Endothelial cell of umbilical vein (primary cell): ENCODE measurements around the gene PLA2G15. TPM values are rescaled to one million over a fixed set of nuclear protein-coding genes. Genes with fewer than 3 reads are reported as not detected.

ENCODE experiments used
- BruUV-seq: library from RNA; stranded (reverse); fragments of 400-500 nt; replicated peaks from 2 replicates; lab custom pipeline; 2021; lab: Mats Ljungman, UMichigan
- CTCF ChIA-PET: fragments of 300-600, 350-600 bp; sonication (Branson Sonifier 250); formaldehyde crosslinking; loops from one replicate; lab custom pipeline; 2021; ENCODE audit warnings: antibody characterized with exemption, inconsistent platforms; lab: Charles Lee
- POLR2A ChIA-PET: fragments of 300-600, 350-600 bp; sonication (Branson Sonifier 250); formaldehyde crosslinking; loops from one replicate; lab custom pipeline; 2021; ENCODE audit warnings: antibody characterized with exemption, inconsistent platforms; lab: Charles Lee
- DNase-seq: peaks from one replicate; pipeline ENCODE4 v3.0.0-alpha.2; 2011; ENCODE audit warnings: low read depth, low spot score
- FAIRE-seq: peaks from 2 replicates; lab custom pipeline; 2011; peaks lifted over from hg19 to GRCh38; lab: Jason Lieb, UNC
- H2AFZ ChIP-seq: 2 replicates; pipeline ENCODE4 v1.6.0; 2012; ENCODE audit warnings: low read depth, low read length, control low read depth, inconsistent platforms
- H3K27ac ChIP-seq: 2 replicates; pipeline ENCODE4 v1.5.1; 2011; ENCODE audit warnings: low read depth, mild to moderate bottlenecking, control low read depth, low read length, moderate library complexity; ENCODE audit not compliant: insufficient read depth
- H3K27me3 ChIP-seq, 2 experiments: 2 replicates each; pipeline versions ENCODE4 v1.6.0 to v1.6.1; 2011; ENCODE audit warnings: low read length in 2 of 2, mixed read lengths in 1 of 2; ENCODE audit not compliant: control insufficient read depth in 2 of 2, insufficient read depth in 2 of 2
- H3K36me3 ChIP-seq, 2 experiments: 2 replicates in 1 of 2; 3 replicates in 1 of 2; pipeline ENCODE4 v1.5.1; 2011; ENCODE audit warnings: low read length in 2 of 2, mild to moderate bottlenecking in 1 of 2, moderate library complexity in 1 of 2; ENCODE audit not compliant: control insufficient read depth in 2 of 2, insufficient read depth in 2 of 2; ENCODE audit errors: extremely low read depth in 1 of 2
- H3K4me1 ChIP-seq: 3 replicates; pipeline ENCODE4 v1.5.1; 2011; ENCODE audit warnings: mild to moderate bottlenecking, low read length; ENCODE audit not compliant: control insufficient read depth, insufficient read depth; ENCODE audit errors: extremely low read depth
- H3K4me2 ChIP-seq: 2 replicates; pipeline ENCODE4 v1.6.1; 2011; ENCODE audit warnings: low read length, control low read depth, mixed read lengths; ENCODE audit not compliant: insufficient read depth
- H3K4me3 ChIP-seq, 3 experiments: fragments of 200-600 bp in 1 of 3; sonication (generic), shearing (Covaris generic) in 1 of 3; replicated peaks in 1 of 3; 2 replicates each; pipeline ENCODE4 v1.5.1; 2011 to 2016; ENCODE audit warnings: control low read depth in 3 of 3, low read length in 3 of 3, mild to moderate bottlenecking in 2 of 3, inconsistent platforms in 1 of 3, low read depth in 1 of 3, moderate library complexity in 1 of 3; ENCODE audit not compliant: insufficient read depth in 1 of 3
- H3K79me2 ChIP-seq: 2 replicates; pipeline ENCODE4 v1.6.0; 2012; ENCODE audit warnings: low read length, inconsistent platforms; ENCODE audit not compliant: control insufficient read depth, insufficient read depth
- H3K9ac ChIP-seq: replicated peaks from 2 replicates; pipeline ENCODE3; 2011; ENCODE audit warnings: low read length, control low read depth; ENCODE audit not compliant: insufficient read depth; ENCODE audit errors: extremely low read depth
- H3K9me1 ChIP-seq: replicated peaks from 3 replicates; pipeline ENCODE4 v1.6.0; 2011; ENCODE audit warnings: mild to moderate bottlenecking, low read length; ENCODE audit not compliant: control insufficient read depth, insufficient read depth; ENCODE audit errors: extremely low read depth
- H3K9me3 ChIP-seq: replicated peaks from 2 replicates; pipeline ENCODE4 v1.5.1; 2012; ENCODE audit warnings: low read length, inconsistent platforms; ENCODE audit not compliant: control insufficient read depth, insufficient read depth
- H4K20me1 ChIP-seq: replicated peaks from 2 replicates; pipeline ENCODE3; 2011; ENCODE audit warnings: mild to moderate bottlenecking, low read length; ENCODE audit not compliant: control insufficient read depth, insufficient read depth; ENCODE audit errors: extremely low read depth
- EZH2 ChIP-seq: IDR thresholded peaks from 2 replicates; pipeline ENCODE4 v1.6.1; 2012; ENCODE audit warnings: borderline replicate concordance, low read depth, mild to moderate bottlenecking, moderate library complexity, low read length, inconsistent platforms; ENCODE audit not compliant: severe bottlenecking
- FOS ChIP-seq: IDR thresholded peaks from 2 replicates; pipeline ENCODE4 v1.6.1; 2011; ENCODE audit warnings: mild to moderate bottlenecking, low read length, moderate library complexity, borderline replicate concordance; ENCODE audit not compliant: insufficient read depth
- GATA2 ChIP-seq: IDR thresholded peaks from 2 replicates; pipeline ENCODE4 v1.7.0; 2011; ENCODE audit warnings: low read depth, mild to moderate bottlenecking, moderate library complexity, mixed read lengths, low read length; ENCODE audit not compliant: insufficient read length, insufficient read depth
- JUN ChIP-seq: IDR thresholded peaks from 2 replicates; pipeline ENCODE4 v1.6.1; 2011; ENCODE audit warnings: borderline replicate concordance, low read depth; ENCODE audit not compliant: insufficient read length, insufficient read depth
- MYC ChIP-seq: IDR thresholded peaks from one replicate; pipeline ENCODE4 v1.6.1; 2011; ENCODE audit warnings: mild to moderate bottlenecking, low read depth, low read length
- POLR2A ChIP-seq: IDR thresholded peaks from 2 replicates; pipeline ENCODE4 v1.6.1; 2012; ENCODE audit warnings: low read depth, mild to moderate bottlenecking, control low read depth, low read length
- POLR2AphosphoS5 ChIP-seq: IDR thresholded peaks from 2 replicates; pipeline ENCODE4 v1.6.1; 2012; ENCODE audit warnings: low read depth, mild to moderate bottlenecking, control low read depth, low read length, moderate library complexity; ENCODE audit not compliant: insufficient read depth
- dilution Hi-C: fragments of 300-500 bp; cut with MboI; formaldehyde crosslinking; loops from one replicate; pipeline ENCODE4 v1.15.0; 2019; ENCODE audit warnings: low sequenced_read_pairs; ENCODE audit not compliant: extremely low pct_ligation_motif_present
- intact Hi-C: fragments of 100-400 bp; cut with micrococcal nuclease; formaldehyde crosslinking; loops from one replicate; pipeline ENCODE4 v1.10.0; 2022
- polyA plus RNA-seq, 4 experiments: library from polyadenylated mRNA; depleted of rRNA in 3 of 4; stranded (reverse) in 3 of 4; unstranded in 1 of 4; fragments of >200 nt; gene quantifications; 2 replicates each; pipeline versions ENCODE4 v1.2.1 to v1.2.3, GENCODE V29; 2011 to 2012; ENCODE audit warnings: missing spikeins in 1 of 4
- total RNA-seq: library from RNA; stranded (reverse); gene quantifications from 2 replicates; pipeline ENCODE4 v1.2.3, GENCODE V29; 2021
- TF ChIP-seq, protein P1 (sequence below): IDR thresholded peaks from 2 replicates; pipeline ENCODE4 v1.6.1; 2011; ENCODE audit not compliant: insufficient read depth, insufficient read length
- TF ChIP-seq, protein P2 (sequence below), 2 donors: IDR thresholded peaks; 1 replicate in 1 of 2; 2 replicates in 1 of 2; pipeline ENCODE4 v1.5.1; 2011; ENCODE audit warnings: low read length in 2 of 2, mild to moderate bottlenecking in 2 of 2, moderate library complexity in 2 of 2, control low read depth in 1 of 2, inconsistent platforms in 1 of 2, low read depth in 1 of 2; ENCODE audit not compliant: insufficient read depth in 1 of 2; ENCODE audit errors: extremely low read depth in 1 of 2

PLA2G15 gene
- total and polyA plus RNA-seq, 2 donors (not counting 3 experiments of a cell fraction or from before 2014, with no cell fraction given), result 24.3 to 41.8 TPM

DNA sequence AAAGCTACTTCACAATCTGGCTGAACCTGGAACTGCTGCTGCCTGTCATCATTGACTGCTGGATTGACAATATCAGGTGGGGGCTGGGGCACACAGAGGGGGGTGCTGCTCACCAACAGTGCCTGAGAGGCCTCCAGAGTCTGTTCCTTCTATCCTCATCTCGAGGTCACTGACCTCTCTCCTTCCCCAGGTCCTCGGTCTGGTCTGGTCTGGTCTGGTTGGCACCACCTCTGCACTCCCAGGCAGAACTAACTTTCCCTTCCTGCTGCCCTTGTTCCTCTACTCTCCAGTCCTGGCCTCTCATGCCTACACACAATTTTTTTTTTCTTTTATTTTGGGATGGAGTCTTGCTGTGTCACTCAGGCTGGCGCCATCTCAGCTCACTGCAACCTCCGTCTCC is 4.2 kb downstream of the PLA2G15 start:
- CTCF ChIA-PET, result interaction anchor here (1.0 to 5.8 kb wide), 3 partner anchors 9 to 15 kb away, joined by 4 to 33 read pairs (median 13); partner anchors contain the start of gene SLC7A6
- H3K9ac ChIP-seq, result no peak overlapping the region
- TF ChIP-seq POLR2AphosphoS5, result no peak
- TF ChIP-seq, protein P1, sequence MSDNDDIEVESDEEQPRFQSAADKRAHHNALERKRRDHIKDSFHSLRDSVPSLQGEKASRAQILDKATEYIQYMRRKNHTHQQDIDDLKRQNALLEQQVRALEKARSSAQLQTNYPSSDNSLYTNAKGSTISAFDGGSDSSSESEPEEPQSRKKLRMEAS, result no peak
- TF ChIP-seq, protein P2, sequence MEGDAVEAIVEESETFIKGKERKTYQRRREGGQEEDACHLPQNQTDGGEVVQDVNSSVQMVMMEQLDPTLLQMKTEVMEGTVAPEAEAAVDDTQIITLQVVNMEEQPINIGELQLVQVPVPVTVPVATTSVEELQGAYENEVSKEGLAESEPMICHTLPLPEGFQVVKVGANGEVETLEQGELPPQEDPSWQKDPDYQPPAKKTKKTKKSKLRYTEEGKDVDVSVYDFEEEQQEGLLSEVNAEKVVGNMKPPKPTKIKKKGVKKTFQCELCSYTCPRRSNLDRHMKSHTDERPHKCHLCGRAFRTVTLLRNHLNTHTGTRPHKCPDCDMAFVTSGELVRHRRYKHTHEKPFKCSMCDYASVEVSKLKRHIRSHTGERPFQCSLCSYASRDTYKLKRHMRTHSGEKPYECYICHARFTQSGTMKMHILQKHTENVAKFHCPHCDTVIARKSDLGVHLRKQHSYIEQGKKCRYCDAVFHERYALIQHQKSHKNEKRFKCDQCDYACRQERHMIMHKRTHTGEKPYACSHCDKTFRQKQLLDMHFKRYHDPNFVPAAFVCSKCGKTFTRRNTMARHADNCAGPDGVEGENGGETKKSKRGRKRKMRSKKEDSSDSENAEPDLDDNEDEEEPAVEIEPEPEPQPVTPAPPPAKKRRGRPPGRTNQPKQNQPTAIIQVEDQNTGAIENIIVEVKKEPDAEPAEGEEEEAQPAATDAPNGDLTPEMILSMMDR (IDR thresholded peaks at IDR 0.05; ENCODE audit: extremely low read depth in 1 of 2, insufficient read depth in 1 of 2, low read depth in 1 of 2, low read length in 2 of 2), result no peak
- TF ChIP-seq POLR2A, result no peak
- no peak for TF ChIP-seq GATA2
- TF ChIP-seq JUN, result no peak
- TF ChIP-seq FOS, result no peak
- no peak for TF ChIP-seq MYC
- no peak for TF ChIP-seq EZH2
- FAIRE-seq, result no peak
- H3K27ac ChIP-seq, result no peak overlapping the region
- no peaks in the 10 kb centered on the region for H3K9me3 ChIP-seq
- no peak overlapping the region for H2AFZ ChIP-seq
- no peaks in the 10 kb centered on the region for H3K79me2 ChIP-seq
- no peak overlapping the region for H3K4me2 ChIP-seq
- H3K27me3 ChIP-seq, result no peaks in the 10 kb centered on the region
- POLR2A ChIA-PET, result no interaction called here
- no peak for DNase-seq
- H3K4me1 ChIP-seq, result peaks cover 6% of the 10 kb centered on the region
- intact Hi-C loops (no loop called here), dilution Hi-C loops (no loop called here)
- BruUV-seq, result no TSS peak
- H3K36me3 ChIP-seq, result peaks cover 0 to 8% of the 10 kb centered on the region in 2 experiments
- H4K20me1 ChIP-seq, result no peaks in the 10 kb centered on the region
- H3K9me1 ChIP-seq, result no peaks in the 10 kb centered on the region
- no peak overlapping the region for H3K4me3 ChIP-seq
